OCI-LY3 (cell line): ENCODE data around the gene EHBP1L1.

Source experiments
- H2AFZ ChIP-seq: fragments of 200-600, 300-600 bp; shearing (Covaris generic); 2 replicates; pipeline ENCODE4 v1.6.0; 2014; ENCODE audit warnings: antibody characterized with exemption, low read depth, low read length
- H3K27ac ChIP-seq: fragments of 200-600, 300-600 bp; sonication (generic); 2 replicates; pipeline ENCODE4 v1.5.1; 2014; ENCODE audit warnings: mild to moderate bottlenecking, low read length, moderate library complexity, mixed read lengths
- H3K27me3 ChIP-seq: fragments of 200-600, 300-600 bp; sonication (generic); 2 replicates; pipeline ENCODE4 v1.6.1; 2014; ENCODE audit warnings: low read depth, low read length, mixed read lengths
- H3K36me3 ChIP-seq: fragments of 200-600, 300-600 bp; sonication (generic); replicated peaks from 2 replicates; pipeline ENCODE3; 2014; ENCODE audit warnings: low read depth, low read length, mixed read lengths
- H3K4me1 ChIP-seq: fragments of 300-600, 200-600 bp; sonication (generic); 2 replicates; pipeline ENCODE4 v1.6.1; 2014; ENCODE audit warnings: low read length, mixed read lengths
- H3K4me2 ChIP-seq: fragments of 200-600, 300-600 bp; sonication (generic); 2 replicates; pipeline ENCODE4 v1.6.1; 2014; ENCODE audit warnings: low read length, mixed read lengths
- H3K4me3 ChIP-seq: fragments of 300-600, 200-600 bp; sonication (generic); 2 replicates; pipeline ENCODE4 v1.5.1; 2014; ENCODE audit warnings: antibody characterized with exemption, mild to moderate bottlenecking, low read length, moderate library complexity
- H3K79me2 ChIP-seq: fragments of 300-600, 200-600 bp; shearing (Covaris generic); 2 replicates; pipeline ENCODE4 v1.6.1; 2014; ENCODE audit warnings: mild to moderate bottlenecking, low read length, mixed read lengths
- H3K9ac ChIP-seq: fragments of 300-600, 200-600 bp; shearing (Covaris generic); 2 replicates; pipeline ENCODE4 v1.6.0; 2014; ENCODE audit warnings: mild to moderate bottlenecking, low read length, moderate library complexity
- H3K9me3 ChIP-seq: fragments of 200-600, 300-600 bp; shearing (Covaris generic); 2 replicates; pipeline ENCODE4 v1.6.1; 2014; ENCODE audit warnings: low read length, mixed read lengths; ENCODE audit not compliant: insufficient read depth
- H4K20me1 ChIP-seq: fragments of 200-600, 300-600 bp; sonication (generic); 2 replicates; pipeline ENCODE4 v1.6.1; 2016; ENCODE audit warnings: low read length, mixed read lengths; ENCODE audit not compliant: insufficient read depth
- EZH2phosphoT487 ChIP-seq: fragments of 200-600 bp; shearing (Covaris generic); IDR thresholded peaks from 2 replicates; pipeline ENCODE4 v1.6.1; 2018; ENCODE audit warnings: antibody characterized with exemption, mixed run types, low read depth
- TF ChIP-seq, protein P1 (sequence below): fragments of 200-600, 300-600 bp; sonication (generic); IDR thresholded peaks from 2 replicates; pipeline ENCODE4 v1.5.1; 2014; ENCODE audit warnings: antibody characterized with exemption, low read length, low read depth

Gene EHBP1L1

GRCh38 chr11:65593518-65594414 lies 17.9 kb downstream of the EHBP1L1 start:
- Histone ChIP-seq H4K20me1 (no peaks in the 10 kb centered on the region), H3K9ac (no peak overlapping the region), H3K9me3 (no peaks in the 10 kb centered on the region), H3K79me2 (no peaks in the 10 kb centered on the region), H3K4me1 (peaks cover 19% of the 10 kb centered on the region), H3K4me2 (no peak overlapping the region), H3K4me3 (no peak overlapping the region), H3K36me3 (peaks cover 17% of the 10 kb centered on the region), H3K27me3 (no peaks in the 10 kb centered on the region), H2AFZ (no peak overlapping the region), H3K27ac (no peak overlapping the region)
- TF ChIP-seq EZH2phosphoT487, result no peak
- TF ChIP-seq, protein P1, sequence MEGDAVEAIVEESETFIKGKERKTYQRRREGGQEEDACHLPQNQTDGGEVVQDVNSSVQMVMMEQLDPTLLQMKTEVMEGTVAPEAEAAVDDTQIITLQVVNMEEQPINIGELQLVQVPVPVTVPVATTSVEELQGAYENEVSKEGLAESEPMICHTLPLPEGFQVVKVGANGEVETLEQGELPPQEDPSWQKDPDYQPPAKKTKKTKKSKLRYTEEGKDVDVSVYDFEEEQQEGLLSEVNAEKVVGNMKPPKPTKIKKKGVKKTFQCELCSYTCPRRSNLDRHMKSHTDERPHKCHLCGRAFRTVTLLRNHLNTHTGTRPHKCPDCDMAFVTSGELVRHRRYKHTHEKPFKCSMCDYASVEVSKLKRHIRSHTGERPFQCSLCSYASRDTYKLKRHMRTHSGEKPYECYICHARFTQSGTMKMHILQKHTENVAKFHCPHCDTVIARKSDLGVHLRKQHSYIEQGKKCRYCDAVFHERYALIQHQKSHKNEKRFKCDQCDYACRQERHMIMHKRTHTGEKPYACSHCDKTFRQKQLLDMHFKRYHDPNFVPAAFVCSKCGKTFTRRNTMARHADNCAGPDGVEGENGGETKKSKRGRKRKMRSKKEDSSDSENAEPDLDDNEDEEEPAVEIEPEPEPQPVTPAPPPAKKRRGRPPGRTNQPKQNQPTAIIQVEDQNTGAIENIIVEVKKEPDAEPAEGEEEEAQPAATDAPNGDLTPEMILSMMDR, result peak; percentile 84

- Histone ChIP-seq H3K9ac (no peak overlapping the region), H4K20me1 (no peaks in the 10 kb centered on the region), H3K36me3 (peaks cover 22% of the 10 kb centered on the region), H2AFZ (no peak overlapping the region), H3K4me2 (no peak overlapping the region), H3K27ac (no peak overlapping the region), H3K9me3 (no peaks in the 10 kb centered on the region), H3K4me1 (peaks cover 5% of the 10 kb centered on the region), H3K4me3 (no peak overlapping the region), H3K79me2 (no peaks in the 10 kb centered on the region), H3K27me3 (no peaks in the 10 kb centered on the region)
- no peak for TF ChIP-seq EZH2phosphoT487
- TF ChIP-seq, protein P1, result no peak
Measured at GRCh38 chr11:65595131-65595530, 19.3 kb downstream of the EHBP1L1 start.

- H3K4me1 ChIP-seq, result no peaks in the 10 kb centered on the region
- no peaks in the 10 kb centered on the region for H3K9me3 ChIP-seq
- no peaks in the 10 kb centered on the region for H3K27me3 ChIP-seq
- no peak within 1 kb of the TSS for H3K4me2 ChIP-seq
- peaks cover 18% of the 10 kb centered on the region for H3K36me3 ChIP-seq
- H4K20me1 ChIP-seq, result no peaks in the 10 kb centered on the region
- TF ChIP-seq EZH2phosphoT487, result no peak
- TF ChIP-seq, protein P1, result no peak
- H2AFZ ChIP-seq, result no peak within 1 kb of the TSS
- H3K27ac ChIP-seq, result no peak within 1 kb of the TSS
- no peak within 1 kb of the TSS for H3K4me3 ChIP-seq
- H3K9ac ChIP-seq, result no peak within 1 kb of the TSS
- no peaks in the 10 kb centered on the region for H3K79me2 ChIP-seq
Measured at GRCh38 chr11:65595543-65596281, 19.9 kb downstream of the EHBP1L1 start, which contains the start of gene KCNK7. Gene KCNK7 (minus strand): TSS chr11:65595800. CDS start chr11:65595772, 28 bp downstream.

GRCh38 chr11:65596520-65596919 lies 20.7 kb downstream of the EHBP1L1 start:
- no peaks in the 10 kb centered on the region for H3K4me1 ChIP-seq
- H4K20me1 ChIP-seq, result no peaks in the 10 kb centered on the region
- H2AFZ ChIP-seq, result no peak overlapping the region
- peaks cover 18% of the 10 kb centered on the region for H3K36me3 ChIP-seq
- H3K4me2 ChIP-seq, result no peak overlapping the region
- no peak overlapping the region for H3K27ac ChIP-seq
- TF ChIP-seq, protein P1, result no peak
- TF ChIP-seq EZH2phosphoT487, result no peak
- no peaks in the 10 kb centered on the region for H3K9me3 ChIP-seq
- no peak overlapping the region for H3K4me3 ChIP-seq
- no peak overlapping the region for H3K9ac ChIP-seq
- H3K79me2 ChIP-seq, result no peaks in the 10 kb centered on the region
- H3K27me3 ChIP-seq, result no peaks in the 10 kb centered on the region
